K562 (cell line): ENCODE results near the gene TGM5. TPM values are rescaled to one million over a fixed set of nuclear protein-coding genes. Genes with fewer than 3 reads are reported as not detected.

ENCODE experiments used
- ETV1 ChIP-seq: fragments of 450-650 bp; conservative IDR thresholded peaks from 2 replicates; pipeline ENCODE4 v1.6.1; 2016; ENCODE audit warnings: missing genetic modification characterization, control low read depth, low read depth, missing compliant biosample characterization
- GATAD2A ChIP-seq: fragments of 450-650 bp; IDR thresholded peaks from 2 replicates; pipeline ENCODE4 v1.6.1; 2017
- PHB ChIP-seq: fragments of 250-450 bp; sonication (Bioruptor Pico); IDR thresholded peaks from 2 replicates; pipeline ENCODE4 v1.5.0; 2021
- PML ChIP-seq: IDR thresholded peaks from 2 replicates; pipeline ENCODE4 v1.6.1; 2012; ENCODE audit warnings: low read length, inconsistent platforms
- POLR2G ChIP-seq: fragments of 200-400 bp; formaldehyde crosslinking; IDR thresholded peaks from 2 replicates; pipeline ENCODE4 v1.6.1; 2017; ENCODE audit warnings: low read depth, mild to moderate bottlenecking, antibody characterized with exemption, low read length, moderate library complexity
- PRDM10 ChIP-seq: fragments of 450-650 bp; IDR thresholded peaks from 2 replicates; pipeline ENCODE4 v1.6.1; 2018; ENCODE audit not compliant: partially characterized antibody
- PTBP1 ChIP-seq: fragments of 200-400 bp; formaldehyde crosslinking; IDR thresholded peaks from 2 replicates; pipeline ENCODE4 v1.6.1; 2017; ENCODE audit warnings: low read depth, low read length
- SAP30 ChIP-seq: fragments of 200-600 bp; sonication (generic); IDR thresholded peaks from 2 replicates; pipeline ENCODE4 v1.6.1; 2012; ENCODE audit warnings: borderline replicate concordance, low read depth, mild to moderate bottlenecking, moderate library complexity, low read length, control low read depth, inconsistent platforms; ENCODE audit not compliant: insufficient read depth, poor library complexity, severe bottlenecking
- SRSF1 ChIP-seq: fragments of 200-400 bp; formaldehyde crosslinking; IDR thresholded peaks from 2 replicates; pipeline ENCODE4 v1.6.1; 2017; ENCODE audit warnings: mild to moderate bottlenecking, low read depth, low read length, moderate library complexity
- ZNF77 ChIP-seq: fragments of 250-450 bp; sonication (Bioruptor Pico); IDR thresholded peaks from 2 replicates; pipeline ENCODE4 v1.5.0; 2020
- ZNF79 ChIP-seq: fragments of 250-450 bp; sonication (Bioruptor Pico); IDR thresholded peaks from 2 replicates; pipeline ENCODE4 v1.4.0; 2020; ENCODE audit warnings: low read depth, mild to moderate bottlenecking, moderate library complexity
- polyA plus RNA-seq, 8 experiments: library from polyadenylated mRNA; depleted of rRNA in 4 of 8; stranded (reverse) in 5 of 8; unstranded in 3 of 8; fragments of >200 nt; fragmentation: Nextera tagmentation in 2 of 8; fragmentation: Illumina TruSeq in 1 of 8; extraction: Ambion mirVana in 2 of 8; extraction: Trizol in 1 of 8; gene quantifications; 2 replicates each; pipeline versions ENCODE4 v1.2.1 to v1.2.3, GENCODE V29; 2011 to 2014; ENCODE audit warnings: inconsistent platforms in 1 of 8, missing spikeins in 1 of 8
- total RNA-seq, 7 experiments: library from RNA; depleted of rRNA in 6 of 7; stranded (reverse); fragments of >200 nt in 6 of 7; fragmentation: Illumina TruSeq in 2 of 7; extraction: Trizol in 2 of 7; gene quantifications; 2 replicates each; pipeline versions ENCODE4 v1.2.1 to v1.2.3, GENCODE V29; 2011 to 2021; ENCODE audit warnings: low replicate concordance in 1 of 7
- TF ChIP-seq, protein P1 (sequence below): fragments of 450-650 bp; IDR thresholded peaks from 2 replicates; pipeline ENCODE4 v1.6.1; 2016; ENCODE audit warnings: borderline replicate concordance
- TF ChIP-seq, protein P2 (sequence below): sonication (generic); formaldehyde crosslinking; IDR thresholded peaks from 2 replicates; pipeline ENCODE4 v1.8.0; 2022; ENCODE audit warnings: missing genetic modification reagents, mild to moderate bottlenecking, moderate library complexity, borderline replicate concordance

The TGM5 gene
- total and polyA plus RNA-seq, 9 of the 15 experiments (the other 6 are each of a cell fraction or from before 2014, with no cell fraction given), result 0.03 to 0.10 (median 0.07) TPM; not detected in 6

- TF ChIP-seq PRDM10 (peak; percentile 55), ETV1 (0 out of 2 replicates have a peak, but pooled peaks have one; percentile 49), PHB (CRISPR knock-in tag) (no peak), PML (no peak), ZNF79 (CRISPR knock-in tag) (no peak), PTBP1 (0 out of 2 replicates have a peak, but pooled peaks have one; percentile 23), SRSF1 (no peak), ZNF77 (CRISPR knock-in tag) (no peak), GATAD2A (0 out of 2 replicates have a peak, but pooled peaks have one; percentile 38), SAP30 (peak; percentile 36), POLR2G (no peak)
- TF ChIP-seq, protein P1, sequence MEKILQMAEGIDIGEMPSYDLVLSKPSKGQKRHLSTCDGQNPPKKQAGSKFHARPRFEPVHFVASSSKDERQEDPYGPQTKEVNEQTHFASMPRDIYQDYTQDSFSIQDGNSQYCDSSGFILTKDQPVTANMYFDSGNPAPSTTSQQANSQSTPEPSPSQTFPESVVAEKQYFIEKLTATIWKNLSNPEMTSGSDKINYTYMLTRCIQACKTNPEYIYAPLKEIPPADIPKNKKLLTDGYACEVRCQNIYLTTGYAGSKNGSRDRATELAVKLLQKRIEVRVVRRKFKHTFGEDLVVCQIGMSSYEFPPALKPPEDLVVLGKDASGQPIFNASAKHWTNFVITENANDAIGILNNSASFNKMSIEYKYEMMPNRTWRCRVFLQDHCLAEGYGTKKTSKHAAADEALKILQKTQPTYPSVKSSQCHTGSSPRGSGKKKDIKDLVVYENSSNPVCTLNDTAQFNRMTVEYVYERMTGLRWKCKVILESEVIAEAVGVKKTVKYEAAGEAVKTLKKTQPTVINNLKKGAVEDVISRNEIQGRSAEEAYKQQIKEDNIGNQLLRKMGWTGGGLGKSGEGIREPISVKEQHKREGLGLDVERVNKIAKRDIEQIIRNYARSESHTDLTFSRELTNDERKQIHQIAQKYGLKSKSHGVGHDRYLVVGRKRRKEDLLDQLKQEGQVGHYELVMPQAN, result peak; percentile 43; the same call in 1 of the 2 replicates
- TF ChIP-seq, protein P2, sequence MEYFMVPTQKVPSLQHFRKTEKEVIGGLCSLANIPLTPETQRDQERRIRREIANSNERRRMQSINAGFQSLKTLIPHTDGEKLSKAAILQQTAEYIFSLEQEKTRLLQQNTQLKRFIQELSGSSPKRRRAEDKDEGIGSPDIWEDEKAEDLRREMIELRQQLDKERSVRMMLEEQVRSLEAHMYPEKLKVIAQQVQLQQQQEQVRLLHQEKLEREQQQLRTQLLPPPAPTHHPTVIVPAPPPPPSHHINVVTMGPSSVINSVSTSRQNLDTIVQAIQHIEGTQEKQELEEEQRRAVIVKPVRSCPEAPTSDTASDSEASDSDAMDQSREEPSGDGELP, result peak; percentile 47; the same call in 1 of the 2 replicates
Measured at GRCh38 chr15:43186003-43186353, 80.8 kb downstream of the TGM5 start (continued).
